Neural progenitor cell (in vitro differentiated cells): ENCODE measurements around the gene NPTXR.

Experiments
- CTCF ChIP-seq: fragments of 200-600 bp; sonication (generic); IDR thresholded peaks from 2 replicates; pipeline ENCODE4 v1.5.1; 2017; ENCODE audit warnings: antibody characterized with exemption, mild to moderate bottlenecking
- EZH2 ChIP-seq: fragments of 200-600 bp; sonication (generic); IDR thresholded peaks from 2 replicates; pipeline ENCODE4 v1.6.1; 2017; ENCODE audit warnings: antibody characterized with exemption, mild to moderate bottlenecking, moderate library complexity

- TF ChIP-seq EZH2, result no peak
- no peak for TF ChIP-seq CTCF
Measured at GRCh38 chr22:38776086-38776485, 67.7 kb downstream of the NPTXR start.
